ENCODE results near the gene UTF1. TPM values are rescaled to one million over a fixed set of nuclear protein-coding genes. Genes with fewer than 3 reads are reported as not detected.

UTF1 gene
- total RNA-seq, 2 donors from 2014 or later = not detected

GRCh38 chr10:133278577-133279265 lies 48.7 kb downstream of the UTF1 start:
- Histone ChIP-seq H3K27me3 (replicated peaks; ENCODE audit: insufficient read depth) (no peaks in the 10 kb centered on the region), H3K4me3 (no peak overlapping the region), H3K9me3 (no peaks in the 10 kb centered on the region), H3K27ac (no peak overlapping the region), H3K36me3 (peaks cover 32% of the 10 kb centered on the region), H3K4me1 (ENCODE audit: control insufficient read depth in 1 of 2, low read depth in 2 of 2) (peaks cover 9 to 11% of the 10 kb centered on the region in 2 donors)
- TF ChIP-seq CTCF (IDR thresholded peaks at IDR 0.05) = no peak
- ATAC-seq (ENCODE audit: insufficient number of reproducible peaks, low FRiP score, low read depth) (no peak), DNase-seq (ENCODE audit: low spot score) (no peak)

- peaks cover 9 to 11% of the 10 kb centered on the region in 2 donors for H3K4me1 ChIP-seq (ENCODE audit: control insufficient read depth in 1 of 2, low read depth in 2 of 2)
- no peak overlapping the region for H3K4me3 ChIP-seq
- DNase-seq (ENCODE audit: low spot score) = no peak
- H3K27ac ChIP-seq = no peak overlapping the region
- no peaks in the 10 kb centered on the region for H3K27me3 ChIP-seq (replicated peaks; ENCODE audit: insufficient read depth)
- no peak for ATAC-seq (ENCODE audit: insufficient number of reproducible peaks, low FRiP score, low read depth)
- no peaks in the 10 kb centered on the region for H3K9me3 ChIP-seq
- no peak for TF ChIP-seq CTCF (IDR thresholded peaks at IDR 0.05)
- H3K36me3 ChIP-seq = peaks cover 40% of the 10 kb centered on the region
Measured at GRCh38 chr10:133279326-133280226, 49.6 kb downstream of the UTF1 start.

GRCh38 chr10:133280391-133281059 lies 50.5 kb downstream of the UTF1 start:
- H3K27ac ChIP-seq = no peak overlapping the region

GRCh38 chr10:133281084-133281483 lies 51.1 kb downstream of the UTF1 start:
- H3K27ac ChIP-seq = no peak overlapping the region
- H3K36me3 ChIP-seq = peaks cover 54% of the 10 kb centered on the region
- TF ChIP-seq CTCF (IDR thresholded peaks at IDR 0.05) = no peak
- H3K27me3 ChIP-seq (replicated peaks; ENCODE audit: insufficient read depth) = no peaks in the 10 kb centered on the region
- no peak for DNase-seq (ENCODE audit: low spot score)
- no peak for ATAC-seq (ENCODE audit: insufficient number of reproducible peaks, low FRiP score, low read depth)
- no peak overlapping the region for H3K4me3 ChIP-seq
- no peaks in the 10 kb centered on the region for H3K9me3 ChIP-seq
- H3K4me1 ChIP-seq (ENCODE audit: control insufficient read depth in 1 of 2, low read depth in 2 of 2) = peaks cover 9 to 11% of the 10 kb centered on the region in 2 donors

More at GRCh38 chr10:133280391-133281059, 50.5 kb downstream of the UTF1 start:
- Histone ChIP-seq H3K36me3 (peaks cover 49% of the 10 kb centered on the region), H3K4me1 (ENCODE audit: control insufficient read depth in 1 of 2, low read depth in 2 of 2) (peaks cover 9 to 11% of the 10 kb centered on the region in 2 donors), H3K27me3 (replicated peaks; ENCODE audit: insufficient read depth) (no peaks in the 10 kb centered on the region), H3K4me3 (no peak overlapping the region), H3K9me3 (no peaks in the 10 kb centered on the region)
- DNase-seq (ENCODE audit: low spot score) (no peak), ATAC-seq (ENCODE audit: insufficient number of reproducible peaks, low FRiP score, low read depth) (no peak)
- no peak for TF ChIP-seq CTCF (IDR thresholded peaks at IDR 0.05)

Other genes starting within 250 kb of the UTF1 start
- not detected for gene ADGRA1, start 142.3 kb upstream of the UTF1 start, total RNA-seq
- under 1 TPM; 0.14 to 0.95 TPM for gene KNDC1, start 70.0 kb upstream of the UTF1 start, total RNA-seq
- gene VENTX, start 7.6 kb downstream of the UTF1 start, total RNA-seq = 1 to 10 TPM; 5.1 to 9.5 TPM
- 10 to 100 TPM in 1 of 2 donors, 1 to 10 TPM in 1; 7.2 to 14.0 TPM for gene ADAM8, start 46.7 kb downstream of the UTF1 start, total RNA-seq
- gene TUBGCP2, start 78.7 kb downstream of the UTF1 start, total RNA-seq = 10 to 100 TPM; 51.2 to 65.5 TPM
- gene ZNF511, start 78.7 kb downstream of the UTF1 start, total RNA-seq = 10 to 100 TPM; 20.0 to 33.2 TPM
- not detected for gene CALY, start 106.7 kb downstream of the UTF1 start, total RNA-seq
- gene PRAP1, start 117.2 kb downstream of the UTF1 start, total RNA-seq = not detected
- gene FUOM, start 127.8 kb downstream of the UTF1 start, total RNA-seq = 10 to 100 TPM; 13.1 to 26.1 TPM
- gene ECHS1, start 143.1 kb downstream of the UTF1 start, total RNA-seq = 10 to 100 TPM; 27.5 to 64.6 TPM
- 1 to 10 TPM; 7.0 to 9.1 TPM for gene PAOX, start 149.0 kb downstream of the UTF1 start, total RNA-seq
- gene MTG1, start 163.9 kb downstream of the UTF1 start, total RNA-seq = 10 to 100 TPM; 18.0 to 18.6 TPM
- gene SPRN, start 194.4 kb downstream of the UTF1 start, total RNA-seq = not detected
- gene SCART1, start 223.7 kb downstream of the UTF1 start, total RNA-seq = 10 to 100 TPM; 10.6 to 12.1 TPM

Data from thoracic aorta (tissue), 2 donors.